HCT116 (cell line): ENCODE measurements around the gene PHF2. TPM values are rescaled to one million over a fixed set of nuclear protein-coding genes. Genes with fewer than 3 reads are reported as not detected.

Experiments used
- ATAC-seq: fragments of 200-7000 bp; cut with Tn5 transposase; 2 replicates; pipeline ENCODE4 v1.9.1; 2020; ENCODE audit warnings: mild to moderate bottlenecking, moderate library complexity
- BruUV-seq: library from RNA; stranded (reverse); fragments of 400-500 nt; replicated peaks from 2 replicates; lab custom pipeline; 2021; lab: Mats Ljungman, UMichigan
- CTCF ChIA-PET: fragments of 300-600 bp; sonication (Branson Sonifier 250); formaldehyde crosslinking; loops from one replicate; lab custom pipeline; 2021; ENCODE audit warnings: antibody characterized with exemption; lab: Charles Lee
- POLR2A ChIA-PET: fragments of 300-600, 350-600 bp; sonication (Branson Sonifier 250); formaldehyde crosslinking; loops from one replicate; lab custom pipeline; 2021; ENCODE audit warnings: antibody characterized with exemption; lab: Charles Lee
- RAD21 ChIA-PET, 2 experiments: fragments of 300-600 bp; sonication (Branson Sonifier 250); formaldehyde crosslinking; loops; one replicate each; lab custom pipeline; 2023; ENCODE audit warnings: low total read pairs in 2 of 2; ENCODE audit not compliant: uncharacterized antibody in 2 of 2, unreplicated experiment in 2 of 2, low non-redundant PET in 1 of 2; lab: Charles Lee
- DNase-seq: peaks from one replicate; pipeline ENCODE4 v3.0.0-alpha.2; 2010; ENCODE audit warnings: low read depth, low spot score
- H2AFZ ChIP-seq: fragments of 200-600 bp; shearing (Covaris generic), sonication (generic); 2 replicates; pipeline ENCODE4 v1.6.1; 2017; ENCODE audit warnings: low read depth, mixed run types, mixed read lengths, antibody characterized with exemption, low read length; ENCODE audit not compliant: poor library complexity, severe bottlenecking
- H3K27ac ChIP-seq: 2 replicates; pipeline ENCODE4 v1.5.1; 2012; ENCODE audit warnings: low read depth, low read length
- H3K27me3 ChIP-seq: fragments of 200-600 bp; sonication (generic); 2 replicates; pipeline ENCODE4 v1.6.1; 2016; ENCODE audit warnings: mixed run types, low read length, mixed read lengths; ENCODE audit not compliant: insufficient read depth
- H3K36me3 ChIP-seq, 2 experiments: fragments of 200-500 bp in 1 of 2; fragments of 200-600 bp in 1 of 2; sonication (Bioruptor generic) in 1 of 2; sonication (generic) in 1 of 2; 2 replicates each; pipeline versions ENCODE4 v1.5.1 to v1.6.1; 2014 to 2016; ENCODE audit warnings: low read length in 2 of 2, inconsistent platforms in 1 of 2, mixed read lengths in 1 of 2, mixed run types in 1 of 2; ENCODE audit not compliant: insufficient read depth in 2 of 2, control insufficient read depth in 1 of 2
- H3K4me1 ChIP-seq, 2 experiments: fragments of 200-600 bp in 1 of 2; sonication (generic) in 1 of 2; 2 replicates each; pipeline versions ENCODE4 v1.5.1 to v1.6.1; 2012 to 2017; ENCODE audit warnings: low read length in 2 of 2, inconsistent platforms in 1 of 2, mild to moderate bottlenecking in 1 of 2, mixed read lengths in 1 of 2, mixed run types in 1 of 2, moderate library complexity in 1 of 2; ENCODE audit not compliant: insufficient read depth in 2 of 2, control insufficient read depth in 1 of 2
- H3K4me2 ChIP-seq: fragments of 200-600 bp; sonication (generic); 2 replicates; pipeline ENCODE4 v1.6.1; 2017; ENCODE audit warnings: mixed run types, low read length, mixed read lengths
- H3K4me3 ChIP-seq, 2 experiments: fragments of 200-600 bp in 1 of 2; sonication (generic) in 1 of 2; replicated peaks in 1 of 2; 2 replicates each; pipeline ENCODE4 v1.5.1; 2011 to 2016; ENCODE audit warnings: low read length in 2 of 2, control low read depth in 1 of 2, low read depth in 1 of 2, mild to moderate bottlenecking in 1 of 2, mixed read lengths in 1 of 2, mixed run types in 1 of 2
- H3K79me2 ChIP-seq: fragments of 200-600 bp; sonication (generic); 2 replicates; pipeline ENCODE4 v1.6.1; 2017; ENCODE audit warnings: mild to moderate bottlenecking, mixed run types, low read length, moderate library complexity, mixed read lengths; ENCODE audit not compliant: insufficient read depth
- H3K9ac ChIP-seq: fragments of 200-600 bp; sonication (generic); 2 replicates; pipeline ENCODE4 v1.6.1; 2016; ENCODE audit warnings: low read length, mixed read lengths
- H3K9me2 ChIP-seq: fragments of 200-600 bp; sonication (generic), shearing (Covaris generic); 2 replicates; pipeline ENCODE4 v1.6.1; 2017; ENCODE audit warnings: mixed run types, mild to moderate bottlenecking, moderate library complexity; ENCODE audit not compliant: insufficient read depth
- H3K9me3 ChIP-seq, 2 experiments: fragments of 200-500 bp in 1 of 2; fragments of 200-600 bp in 1 of 2; sonication (Bioruptor generic) in 1 of 2; sonication (generic) in 1 of 2; 2 replicates each; pipeline ENCODE4 v1.6.1; 2014 to 2017; ENCODE audit warnings: low read length in 2 of 2, mixed read lengths in 2 of 2, inconsistent platforms in 1 of 2, low read depth in 1 of 2, mild to moderate bottlenecking in 1 of 2, mixed run types in 1 of 2, moderate library complexity in 1 of 2; ENCODE audit not compliant: control insufficient read depth in 1 of 2, insufficient read depth in 1 of 2
- H4K20me1 ChIP-seq: fragments of 200-600 bp; sonication (generic), shearing (Covaris generic); 2 replicates; pipeline ENCODE4 v1.6.1; 2017; ENCODE audit warnings: mixed run types, mild to moderate bottlenecking, moderate library complexity; ENCODE audit not compliant: insufficient read depth
- CBX3 ChIP-seq: IDR thresholded peaks from 2 replicates; pipeline ENCODE4 v1.6.1; 2012; ENCODE audit warnings: low read depth
- CEBPB ChIP-seq: IDR thresholded peaks from 2 replicates; pipeline ENCODE4 v1.6.1; 2012; ENCODE audit warnings: low read depth
- CTCF ChIP-seq, 3 experiments: fragments of 200-600 bp in 1 of 3; sonication (generic) in 1 of 3; IDR thresholded peaks in 2 of 3; conservative IDR thresholded peaks in 1 of 3; 2 replicates each; pipeline ENCODE4 v1.5.1; 2012 to 2017; ENCODE audit warnings: low read depth in 2 of 3, low read length in 2 of 3, antibody characterized with exemption in 1 of 3, borderline replicate concordance in 1 of 3, control low read depth in 1 of 3, mild to moderate bottlenecking in 1 of 3, mixed read lengths in 1 of 3, mixed run types in 1 of 3, moderate library complexity in 1 of 3; ENCODE audit not compliant: insufficient read depth in 1 of 3
- EGR1 ChIP-seq: IDR thresholded peaks from 2 replicates; pipeline ENCODE4 v1.6.1; 2012; ENCODE audit warnings: low read depth
- EZH2 ChIP-seq: fragments of 200-600 bp; sonication (generic); IDR thresholded peaks from 2 replicates; pipeline ENCODE4 v1.6.1; 2017; ENCODE audit warnings: antibody characterized with exemption, mixed run types
- EZH2phosphoT487 ChIP-seq: fragments of 200-600 bp; IDR thresholded peaks from 2 replicates; pipeline ENCODE4 v1.6.1; 2018; ENCODE audit warnings: antibody characterized with exemption, borderline replicate concordance
- FOSL1 ChIP-seq: IDR thresholded peaks from 2 replicates; pipeline ENCODE4 v1.6.1; 2012; ENCODE audit warnings: low read depth
- MAX ChIP-seq: IDR thresholded peaks from 2 replicates; pipeline ENCODE4 v1.6.1; 2012
- POLR2A ChIP-seq: IDR thresholded peaks from 2 replicates; pipeline ENCODE4 v1.7.0; 2011; ENCODE audit warnings: borderline replicate concordance; ENCODE audit not compliant: insufficient read depth, insufficient read length; ENCODE audit errors: extremely low read depth
- RAD21 ChIP-seq: IDR thresholded peaks from 2 replicates; pipeline ENCODE4 v1.6.1; 2012; ENCODE audit warnings: low read depth, mild to moderate bottlenecking
- SRF ChIP-seq: IDR thresholded peaks from 2 replicates; pipeline ENCODE4 v1.6.1; 2012; ENCODE audit warnings: low read depth
- YY1 ChIP-seq: IDR thresholded peaks from 2 replicates; pipeline ENCODE4 v1.6.1; 2011; ENCODE audit warnings: low read length, low read depth, moderate library complexity, mild to moderate bottlenecking; ENCODE audit not compliant: insufficient replicate concordance; ENCODE audit errors: extremely low read depth
- ZFX ChIP-seq: fragments of 450-650 bp; IDR thresholded peaks from 2 replicates; pipeline ENCODE4 v1.6.1; 2017
- ZNF274 ChIP-seq: fragments of 200-500 bp; sonication (Bioruptor generic); IDR thresholded peaks from 2 replicates; pipeline ENCODE4 v1.6.1; 2014; ENCODE audit warnings: mild to moderate bottlenecking, low read depth, low read length, inconsistent platforms
- intact Hi-C: fragments of 100-400 bp; cut with micrococcal nuclease; formaldehyde crosslinking; loops from 2 replicates; pipeline ENCODE4 v1.10.0; 2022
- total RNA-seq: library from RNA; stranded (reverse); gene quantifications from one replicate; pipeline ENCODE4 v1.2.1, GENCODE V29; 2021; ENCODE audit not compliant: unreplicated experiment
- TF ChIP-seq, protein P1 (sequence below): IDR thresholded peaks from 2 replicates; pipeline ENCODE4 v1.6.1; 2011; ENCODE audit warnings: mild to moderate bottlenecking, low read length, moderate library complexity; ENCODE audit not compliant: insufficient replicate concordance; ENCODE audit errors: extremely low read depth
- TF ChIP-seq, protein P2 (sequence below): IDR thresholded peaks from 2 replicates; pipeline ENCODE4 v1.6.1; 2012

Gene PHF2
- total RNA-seq, 1 experiment from 2014 or later: 20.6 TPM

DNA sequence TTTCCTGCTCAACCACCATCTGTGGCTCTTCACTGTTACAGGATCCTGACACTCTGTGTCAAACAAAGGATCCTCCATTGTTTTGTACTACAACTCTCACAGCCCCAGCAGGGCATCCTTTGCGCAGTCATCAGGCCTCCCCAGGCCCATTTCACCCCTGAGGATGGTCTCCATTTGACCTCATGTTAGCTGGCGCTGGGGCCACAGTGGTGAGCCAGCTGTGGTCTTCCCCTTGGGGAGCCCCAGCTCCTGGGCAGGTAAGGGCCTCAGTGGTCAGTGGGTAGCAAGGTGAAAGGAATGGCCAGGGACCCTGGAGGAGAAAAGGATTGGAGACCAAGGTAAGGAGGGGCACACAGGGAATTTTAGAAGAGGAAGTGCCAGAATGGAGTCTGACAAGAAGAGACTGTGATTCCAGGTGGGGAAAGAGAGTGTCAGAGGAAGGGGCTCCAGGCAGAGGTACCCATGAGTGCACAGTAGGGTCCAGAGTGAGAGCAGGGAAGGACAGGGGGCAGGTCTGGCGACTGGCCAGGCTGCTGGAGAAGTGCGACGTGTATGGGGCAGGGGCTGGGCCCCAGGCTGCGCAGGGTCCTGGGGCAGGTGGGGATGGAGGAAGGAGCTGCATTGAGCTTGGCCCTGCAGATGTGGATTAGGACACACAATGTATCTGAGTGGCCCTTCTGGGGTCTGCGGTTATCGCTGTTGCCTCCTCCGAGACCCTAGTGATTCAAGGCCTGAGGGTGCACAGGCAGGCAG, 109.9 kb downstream of the PHF2 start (continued):
- TF ChIP-seq, protein P1, sequence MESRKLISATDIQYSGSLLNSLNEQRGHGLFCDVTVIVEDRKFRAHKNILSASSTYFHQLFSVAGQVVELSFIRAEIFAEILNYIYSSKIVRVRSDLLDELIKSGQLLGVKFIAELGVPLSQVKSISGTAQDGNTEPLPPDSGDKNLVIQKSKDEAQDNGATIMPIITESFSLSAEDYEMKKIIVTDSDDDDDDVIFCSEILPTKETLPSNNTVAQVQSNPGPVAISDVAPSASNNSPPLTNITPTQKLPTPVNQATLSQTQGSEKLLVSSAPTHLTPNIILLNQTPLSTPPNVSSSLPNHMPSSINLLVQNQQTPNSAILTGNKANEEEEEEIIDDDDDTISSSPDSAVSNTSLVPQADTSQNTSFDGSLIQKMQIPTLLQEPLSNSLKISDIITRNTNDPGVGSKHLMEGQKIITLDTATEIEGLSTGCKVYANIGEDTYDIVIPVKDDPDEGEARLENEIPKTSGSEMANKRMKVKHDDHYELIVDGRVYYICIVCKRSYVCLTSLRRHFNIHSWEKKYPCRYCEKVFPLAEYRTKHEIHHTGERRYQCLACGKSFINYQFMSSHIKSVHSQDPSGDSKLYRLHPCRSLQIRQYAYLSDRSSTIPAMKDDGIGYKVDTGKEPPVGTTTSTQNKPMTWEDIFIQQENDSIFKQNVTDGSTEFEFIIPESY: no peak
- TF ChIP-seq YY1: no peak
- no peak for TF ChIP-seq EZH2
- TF ChIP-seq SRF: no peak

DNA sequence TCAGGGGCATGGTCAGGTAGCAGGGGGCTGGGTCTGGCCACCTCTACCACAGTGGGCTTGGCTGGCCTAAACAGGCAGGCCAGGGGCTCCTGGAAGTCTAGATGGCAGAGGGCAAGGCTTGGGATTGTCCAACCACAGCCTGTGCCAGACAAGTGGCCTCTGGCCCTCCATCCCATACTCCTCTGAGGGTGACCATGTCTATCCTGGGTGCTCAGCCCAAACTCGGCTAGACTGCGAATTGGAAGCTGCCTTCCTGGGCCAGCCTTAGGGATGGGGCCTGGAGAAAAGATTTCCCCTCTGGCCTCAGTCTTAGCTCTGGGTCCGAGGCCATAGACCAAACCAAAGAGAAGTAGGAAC, 110.5 kb downstream of the PHF2 start:
- no peak for ATAC-seq
- CTCF ChIA-PET: no interaction called here
- H3K9ac ChIP-seq: no peak overlapping the region
- H4K20me1 ChIP-seq: no peaks in the 10 kb centered on the region
- H3K79me2 ChIP-seq: no peaks in the 10 kb centered on the region
- H3K9me2 ChIP-seq: no peaks in the 10 kb centered on the region
- intact Hi-C loops: loop anchor here (10.0 kb wide), 1 partner anchor 918 kb away; no protein-coding TSS in a partner anchor
- no TSS peak for BruUV-seq
- H3K27ac ChIP-seq: no peak overlapping the region
- H3K4me2 ChIP-seq: no peak overlapping the region
- TF ChIP-seq CTCF (IDR thresholded peaks at IDR 0.05 in 2 of 3, conservative IDR thresholded peaks at IDR 0.05 in 1 of 3; ENCODE audit: borderline replicate concordance in 1 of 3, insufficient read depth in 1 of 3, low read depth in 2 of 3, low read length in 2 of 3) (no peak), YY1 (no peak), EZH2phosphoT487 (no peak), MAX (no peak), EGR1 (no peak), ZFX (no peak), ZNF274 (no peak), FOSL1 (no peak), CBX3 (no peak), RAD21 (no peak), CEBPB (no peak), POLR2A (no peak)
- TF ChIP-seq, protein P2, sequence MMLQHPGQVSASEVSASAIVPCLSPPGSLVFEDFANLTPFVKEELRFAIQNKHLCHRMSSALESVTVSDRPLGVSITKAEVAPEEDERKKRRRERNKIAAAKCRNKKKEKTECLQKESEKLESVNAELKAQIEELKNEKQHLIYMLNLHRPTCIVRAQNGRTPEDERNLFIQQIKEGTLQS: no peak
- H3K4me3 ChIP-seq: no peak overlapping the region
- no peak overlapping the region for H2AFZ ChIP-seq
- H3K4me1 ChIP-seq: peaks cover 3 to 5% of the 10 kb centered on the region in 2 experiments; a peak in 1 of 4 replicates
- no peaks in the 10 kb centered on the region for H3K27me3 ChIP-seq
- H3K36me3 ChIP-seq: no peaks in the 10 kb centered on the region
- POLR2A ChIA-PET: no interaction called here
- DNase-seq: no peak
- RAD21 ChIA-PET: no interaction called here
- peaks cover 5% of the 10 kb centered on the region in 2 experiments for H3K9me3 ChIP-seq
